ENCODE data around the gene FOXP3.

DNA sequence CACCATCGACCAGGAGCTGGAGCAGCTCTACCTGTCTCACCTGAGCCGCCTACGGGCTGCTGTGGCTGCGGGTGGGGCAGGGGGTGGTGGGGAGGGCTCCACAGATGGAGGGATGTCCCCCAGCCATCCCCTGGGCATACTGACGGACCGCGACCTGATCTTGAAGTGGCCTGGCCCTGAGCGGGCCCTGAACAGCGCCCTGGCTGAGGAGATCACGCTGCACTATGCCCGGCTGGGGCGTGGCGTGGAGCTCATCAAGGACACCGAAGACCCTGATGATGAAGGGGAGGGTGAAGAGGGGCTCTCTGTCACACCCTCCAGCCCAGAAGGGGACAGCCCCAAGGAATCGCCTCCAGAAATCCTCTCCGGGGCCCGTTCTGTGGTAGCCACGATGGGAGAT, 21.6 kb upstream of the FOXP3 start:
- TF ChIP-seq, protein P1, sequence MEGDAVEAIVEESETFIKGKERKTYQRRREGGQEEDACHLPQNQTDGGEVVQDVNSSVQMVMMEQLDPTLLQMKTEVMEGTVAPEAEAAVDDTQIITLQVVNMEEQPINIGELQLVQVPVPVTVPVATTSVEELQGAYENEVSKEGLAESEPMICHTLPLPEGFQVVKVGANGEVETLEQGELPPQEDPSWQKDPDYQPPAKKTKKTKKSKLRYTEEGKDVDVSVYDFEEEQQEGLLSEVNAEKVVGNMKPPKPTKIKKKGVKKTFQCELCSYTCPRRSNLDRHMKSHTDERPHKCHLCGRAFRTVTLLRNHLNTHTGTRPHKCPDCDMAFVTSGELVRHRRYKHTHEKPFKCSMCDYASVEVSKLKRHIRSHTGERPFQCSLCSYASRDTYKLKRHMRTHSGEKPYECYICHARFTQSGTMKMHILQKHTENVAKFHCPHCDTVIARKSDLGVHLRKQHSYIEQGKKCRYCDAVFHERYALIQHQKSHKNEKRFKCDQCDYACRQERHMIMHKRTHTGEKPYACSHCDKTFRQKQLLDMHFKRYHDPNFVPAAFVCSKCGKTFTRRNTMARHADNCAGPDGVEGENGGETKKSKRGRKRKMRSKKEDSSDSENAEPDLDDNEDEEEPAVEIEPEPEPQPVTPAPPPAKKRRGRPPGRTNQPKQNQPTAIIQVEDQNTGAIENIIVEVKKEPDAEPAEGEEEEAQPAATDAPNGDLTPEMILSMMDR (IDR thresholded peaks at IDR 0.05): no peak
- TF ChIP-seq EZH2phosphoT487 (IDR thresholded peaks at IDR 0.05) (no peak), EZH2 (IDR thresholded peaks at IDR 0.05) (no peak)

Measured in neural progenitor cell (in vitro differentiated cells).